Type B pancreatic cell (in vitro differentiated cells): ENCODE data around the gene SLC29A3. TPM values are rescaled to one million over a fixed set of nuclear protein-coding genes. Genes with fewer than 3 reads are reported as not detected.

Experiments
- DNase-seq: peaks from one replicate; pipeline ENCODE4 v3.0.0; 2021; ENCODE audit warnings: mixed read lengths; ENCODE audit not compliant: unreplicated experiment; ENCODE audit errors: extremely low spot score
- H3K27ac Mint-ChIP-seq: 2 replicates; pipeline ENCODE4 v1.8.0; 2021; ENCODE audit warnings: mild to moderate bottlenecking, mixed read lengths
- H3K27me3 Mint-ChIP-seq: 2 replicates; pipeline ENCODE4 v1.8.0; 2021; ENCODE audit warnings: mixed read lengths
- H3K36me3 Mint-ChIP-seq: 2 replicates; pipeline ENCODE4 v1.8.0; 2021; ENCODE audit warnings: mixed read lengths
- H3K4me1 Mint-ChIP-seq: one replicate; pipeline ENCODE4 v1.8.0; 2021; ENCODE audit warnings: mixed read lengths; ENCODE audit not compliant: unreplicated experiment
- H3K4me3 Mint-ChIP-seq: 2 replicates; pipeline ENCODE4 v1.8.0; 2021; ENCODE audit warnings: mild to moderate bottlenecking, mixed read lengths
- H3K9me3 Mint-ChIP-seq: 2 replicates; pipeline ENCODE4 v1.8.0; 2021; ENCODE audit warnings: mixed read lengths
- CTCF ChIP-seq: fragments of 200-600 bp; sonication (generic); conservative IDR thresholded peaks from 2 replicates; pipeline ENCODE4 v1.5.0; 2021; ENCODE audit warnings: antibody characterized with exemption, mild to moderate bottlenecking
- total RNA-seq: library from RNA; stranded (reverse); gene quantifications from 2 replicates; pipeline ENCODE4 v1.2.1, GENCODE V29; 2021; ENCODE audit warnings: low replicate concordance

Gene SLC29A3
- total RNA-seq, 1 donor from 2014 or later: 8.8 TPM

- no peak overlapping the region for H3K4me3 Mint-ChIP-seq
- no peak for DNase-seq
- H3K9me3 Mint-ChIP-seq: no peaks in the 10 kb centered on the region
- H3K27ac Mint-ChIP-seq: no peak overlapping the region
- peaks cover 35% of the 10 kb centered on the region for H3K27me3 Mint-ChIP-seq
- TF ChIP-seq CTCF: no peak
- H3K4me1 Mint-ChIP-seq: no peaks in the 10 kb centered on the region
- H3K36me3 Mint-ChIP-seq: no peaks in the 10 kb centered on the region
These were observed 73.2 kb downstream of the SLC29A3 start for GRCh38 chr10:71392292-71392691.

GRCh38 chr10:71392791-71393781, 74.0 kb downstream of the SLC29A3 start:
- Mint-ChIP-seq H3K4me1 (peaks cover 1% of the 10 kb centered on the region), H3K27ac (no peak overlapping the region), H3K36me3 (no peaks in the 10 kb centered on the region), H3K27me3 (peaks cover 43% of the 10 kb centered on the region), H3K9me3 (no peaks in the 10 kb centered on the region), H3K4me3 (no peak overlapping the region)
- no peak for DNase-seq
- TF ChIP-seq CTCF: no peak

GRCh38 chr10:71393841-71394475, 74.9 kb downstream of the SLC29A3 start:
- no peaks in the 10 kb centered on the region for H3K9me3 Mint-ChIP-seq
- DNase-seq: peak; percentile 65
- no peaks in the 10 kb centered on the region for H3K36me3 Mint-ChIP-seq
- peaks cover 4% of the 10 kb centered on the region for H3K4me1 Mint-ChIP-seq
- peaks cover 52% of the 10 kb centered on the region for H3K27me3 Mint-ChIP-seq
- no peak for TF ChIP-seq CTCF
- H3K4me3 Mint-ChIP-seq: no peak overlapping the region
- no peak overlapping the region for H3K27ac Mint-ChIP-seq

- Mint-ChIP-seq H3K27ac (no peak overlapping the region), H3K27me3 (peaks cover 62% of the 10 kb centered on the region), H3K4me1 (peaks cover 4% of the 10 kb centered on the region), H3K36me3 (peaks cover 2% of the 10 kb centered on the region), H3K4me3 (no peak overlapping the region), H3K9me3 (no peaks in the 10 kb centered on the region)
- DNase-seq: peak; percentile 40
- TF ChIP-seq CTCF: no peak
These were observed 76.0 kb downstream of the SLC29A3 start for GRCh38 chr10:71394926-71395562.

- peak; percentile 59 for TF ChIP-seq CTCF
- Mint-ChIP-seq H3K4me3 (peak overlapping the region; percentile 77), H3K4me1 (peaks cover 4% of the 10 kb centered on the region), H3K36me3 (peaks cover 5% of the 10 kb centered on the region), H3K27ac (no peak overlapping the region), H3K9me3 (no peaks in the 10 kb centered on the region), H3K27me3 (peaks cover 67% of the 10 kb centered on the region)
- DNase-seq: peak; percentile 43
These were observed 76.6 kb downstream of the SLC29A3 start for GRCh38 chr10:71395621-71396020.
